HG03108 (cell line): ENCODE data around the gene JUP.

Experiments used
- ATAC-seq: cut with Tn5 transposase; IDR thresholded peaks from one replicate; pipeline ENCODE4 v1.9.1; 2021; ENCODE audit warnings: moderate library complexity; ENCODE audit not compliant: unreplicated experiment

JUP gene

GRCh38 chr17:41724476-41725050 is 61.9 kb downstream of the JUP start:
- ATAC-seq = no peak

GRCh38 chr17:41723801-41724475 is 62.6 kb downstream of the JUP start:
- ATAC-seq = no peak

- ATAC-seq = no peak
Measured at GRCh38 chr17:41722231-41722630, 64.3 kb downstream of the JUP start.

GRCh38 chr17:41718287-41718645 is 68.2 kb downstream of the JUP start:
- ATAC-seq = no peak

- ATAC-seq = no peak
Measured at GRCh38 chr17:41717408-41718286, 68.9 kb downstream of the JUP start.

GRCh38 chr17:41711669-41712400 is 74.7 kb downstream of the JUP start, which contains the start of gene GAST:
Gene GAST, plus strand, starts transcription at chr17:41712331. Its CDS starts 3,106 bp downstream, at chr17:41715437.
- ATAC-seq = no peak

GRCh38 chr17:41710472-41711090 is 75.9 kb downstream of the JUP start:
- ATAC-seq = no peak

GRCh38 chr17:41707803-41708669 is 78.5 kb downstream of the JUP start:
- no peak for ATAC-seq

- ATAC-seq = no peak
Measured at GRCh38 chr17:41705271-41705991, 81.1 kb downstream of the JUP start.
